Epithelial cell of proximal tubule (primary cell): Measurements from ENCODE around the gene PCDHA9. TPM values are rescaled to one million over a fixed set of nuclear protein-coding genes. Genes with fewer than 3 reads are reported as not detected.

Source experiments
- DNase-seq: peaks from one replicate; pipeline ENCODE4 v3.0.0-alpha.2; 2011; ENCODE audit warnings: low read depth
- H3K4me3 ChIP-seq: 2 replicates; pipeline ENCODE4 v1.5.1; 2011; ENCODE audit warnings: low read depth, mild to moderate bottlenecking, low read length
- CTCF ChIP-seq: conservative IDR thresholded peaks from 2 replicates; pipeline ENCODE4 v1.5.1; 2012; ENCODE audit warnings: low read depth, mild to moderate bottlenecking, low read length
- total RNA-seq: library from RNA; depleted of rRNA; stranded (reverse); fragments of >200 nt; gene quantifications from 2 replicates; pipeline ENCODE4 v1.2.3, GENCODE V29; 2015

Gene PCDHA9
- total RNA-seq, 1 donor from 2014 or later: not detected

GRCh38 chr5:140855772-140856674 lies 7.8 kb downstream of the PCDHA9 start, which contains the start of gene PCDHA10:
Gene PCDHA10, plus strand, starts transcription at chr5:140855897. Its CDS starts 152 bp downstream, at chr5:140856049.
- DNase-seq: no peak

DNA sequence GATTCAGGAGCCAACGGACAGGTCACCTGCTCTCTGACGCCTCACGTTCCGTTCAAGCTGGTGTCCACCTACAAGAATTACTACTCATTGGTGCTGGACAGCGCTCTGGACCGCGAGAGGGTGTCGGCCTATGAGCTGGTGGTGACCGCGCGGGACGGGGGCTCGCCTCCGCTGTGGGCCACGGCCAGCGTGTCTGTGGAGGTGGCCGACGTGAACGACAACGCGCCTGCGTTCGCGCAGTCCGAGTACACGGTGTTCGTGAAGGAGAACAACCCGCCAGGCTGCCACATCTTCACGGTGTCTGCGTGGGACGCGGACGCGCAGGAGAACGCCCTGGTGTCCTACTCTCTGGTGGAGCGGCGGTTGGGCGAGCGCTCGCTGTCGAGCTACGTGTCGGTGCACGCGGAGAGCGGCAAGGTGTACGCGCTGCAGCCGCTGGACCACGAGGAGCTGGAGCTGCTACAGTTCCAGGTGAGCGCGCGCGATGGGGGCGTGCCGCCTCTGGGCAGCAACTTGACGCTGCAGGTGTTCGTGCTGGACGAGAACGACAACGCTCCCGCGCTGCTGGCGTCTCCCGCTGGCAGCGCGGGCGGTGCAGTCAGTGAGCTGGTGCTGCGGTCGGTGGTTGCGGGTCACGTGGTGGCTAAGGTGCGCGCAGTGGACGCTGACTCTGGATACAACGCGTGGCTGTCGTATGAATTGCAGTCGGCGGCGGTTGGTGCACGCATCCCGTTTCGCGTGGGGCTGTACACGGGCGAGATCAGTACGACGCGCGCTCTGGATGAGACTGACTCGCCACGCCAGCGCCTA lies 9.2 kb downstream of the PCDHA9 start:
- TF ChIP-seq CTCF: no peak
- no peak overlapping the region for H3K4me3 ChIP-seq
- no peak for DNase-seq

More at GRCh38 chr5:140855772-140856674, 7.8 kb downstream of the PCDHA9 start, which contains the start of gene PCDHA10:
- TF ChIP-seq CTCF: peak; percentile 39
- H3K4me3 ChIP-seq: peak within 1 kb of the TSS; percentile 44

- no peak overlapping the region for H3K4me3 ChIP-seq
- no peak for TF ChIP-seq CTCF
- no peak for DNase-seq
These were observed 9.7 kb downstream of the PCDHA9 start for GRCh38 chr5:140857987-140858240.

GRCh38 chr5:140862441-140863295 lies 14.5 kb downstream of the PCDHA9 start:
- TF ChIP-seq CTCF: no peak
- H3K4me3 ChIP-seq: no peak overlapping the region
- DNase-seq: no peak

- peak within 1 kb of the TSS; percentile 45 for H3K4me3 ChIP-seq
- TF ChIP-seq CTCF: peak; percentile 37
- no peak for DNase-seq
These were observed 20.8 kb downstream of the PCDHA9 start, which contains the start of gene PCDHA11 for GRCh38 chr5:140868721-140869554. Gene PCDHA11, plus strand, starts transcription at chr5:140868957. Its CDS starts 147 bp downstream, at chr5:140869104.

GRCh38 chr5:140869555-140869886 lies 21.3 kb downstream of the PCDHA9 start:
- peak overlapping the region; percentile 45 for H3K4me3 ChIP-seq
- TF ChIP-seq CTCF: peak; percentile 41
- DNase-seq: no peak
